ENCODE measurements around the gene LRBA.
A peak's percentile ranks its signal among the peaks of the same experiment; 100 is the strongest.

LRBA gene

GRCh38 chr4:150310159-150310895 lies 704.8 kb downstream of the LRBA start:
- Mint-ChIP-seq H3K27ac (no peak overlapping the region), H3K9me3 (no peaks in the 10 kb centered on the region), H3K4me1 (no peaks in the 10 kb centered on the region), H3K36me3 (peaks cover 26% of the 10 kb centered on the region), H3K4me3 (no peak overlapping the region)
- no peak for DNase-seq (ENCODE audit: low spot score in 2 of 2)
- ATAC-seq = no peak

DNA sequence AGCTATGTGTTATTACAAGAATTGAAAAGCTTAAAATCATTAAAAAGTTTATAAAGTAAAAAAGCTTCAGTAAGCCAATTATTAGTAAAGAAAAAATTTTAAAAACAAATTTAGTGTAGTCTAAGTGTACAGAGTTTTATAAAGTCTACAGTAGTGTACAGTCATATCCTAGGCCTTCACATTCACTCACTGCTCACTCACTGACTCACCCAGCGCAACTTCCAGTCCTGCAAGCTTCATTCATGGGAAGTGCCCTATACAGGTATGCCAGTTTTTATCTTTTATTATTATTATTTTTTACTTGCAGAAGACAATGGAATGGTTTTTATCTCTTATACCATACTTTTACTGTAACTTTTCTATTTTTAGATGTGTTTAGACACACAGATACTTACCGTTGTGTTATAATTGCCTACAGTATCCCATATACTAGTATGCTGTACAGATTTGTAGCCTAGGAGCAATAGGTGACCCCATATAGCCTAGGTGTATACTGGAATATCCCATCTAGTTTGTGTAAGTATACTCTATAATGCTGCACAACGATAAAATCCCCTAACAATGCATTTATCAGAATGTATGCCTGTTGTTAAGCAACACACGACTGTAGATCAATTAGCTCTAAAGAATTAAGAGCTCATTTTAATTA lies 706.1 kb downstream of the LRBA start:
- H3K4me1 Mint-ChIP-seq = no peaks in the 10 kb centered on the region
- peaks cover 18% of the 10 kb centered on the region for H3K36me3 Mint-ChIP-seq
- DNase-seq (ENCODE audit: low spot score in 2 of 2) = no peak
- no peaks in the 10 kb centered on the region for H3K9me3 Mint-ChIP-seq
- no peak for ATAC-seq
- H3K27ac Mint-ChIP-seq = no peak overlapping the region
- no peak overlapping the region for H3K4me3 Mint-ChIP-seq

- ATAC-seq (no peak), DNase-seq (ENCODE audit: low spot score in 2 of 2) (no peak)
- no peaks in the 10 kb centered on the region for H3K4me1 Mint-ChIP-seq
- H3K27ac Mint-ChIP-seq = no peak overlapping the region
- peaks cover 29% of the 10 kb centered on the region for H3K36me3 Mint-ChIP-seq
- H3K4me3 Mint-ChIP-seq = no peak overlapping the region
- no peaks in the 10 kb centered on the region for H3K9me3 Mint-ChIP-seq
Observed at GRCh38 chr4:150306719-150307118, 708.4 kb downstream of the LRBA start.

GRCh38 chr4:150305995-150306394 lies 709.1 kb downstream of the LRBA start:
- Mint-ChIP-seq H3K4me3 (no peak overlapping the region), H3K4me1 (no peaks in the 10 kb centered on the region), H3K27ac (no peak overlapping the region), H3K36me3 (peaks cover 30% of the 10 kb centered on the region), H3K9me3 (no peaks in the 10 kb centered on the region)
- no peak for DNase-seq (ENCODE audit: low spot score in 2 of 2)
- no peak for ATAC-seq

DNA sequence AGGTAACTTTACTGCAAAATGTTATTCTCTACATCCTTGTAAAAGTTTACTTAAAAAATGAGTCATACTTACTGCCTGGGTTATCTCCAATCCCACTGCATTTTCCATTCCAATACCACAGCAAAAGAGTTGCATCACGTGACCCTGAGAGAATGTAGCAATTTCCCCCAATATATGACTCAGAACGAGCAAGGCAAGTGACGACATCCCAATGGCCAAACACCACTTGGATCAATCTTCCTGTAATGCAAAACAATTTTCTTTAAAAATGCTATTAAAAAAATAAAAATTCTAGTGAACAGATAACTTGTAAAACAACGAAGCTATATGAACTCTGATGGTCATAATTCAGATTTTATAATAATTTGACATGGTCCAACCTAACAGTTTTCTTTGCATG lies 712.5 kb downstream of the LRBA start:
- Mint-ChIP-seq H3K4me3 (no peak overlapping the region), H3K4me1 (no peaks in the 10 kb centered on the region), H3K36me3 (peaks cover 20% of the 10 kb centered on the region), H3K27ac (no peak overlapping the region), H3K9me3 (no peaks in the 10 kb centered on the region)
- ATAC-seq (no peak), DNase-seq (ENCODE audit: low spot score in 2 of 2) (no peak)

- no peak for ATAC-seq
- H3K36me3 Mint-ChIP-seq = peaks cover 12% of the 10 kb centered on the region
- no peaks in the 10 kb centered on the region for H3K4me1 Mint-ChIP-seq
- H3K27ac Mint-ChIP-seq = no peak overlapping the region
- H3K9me3 Mint-ChIP-seq = no peaks in the 10 kb centered on the region
- no peak overlapping the region for H3K4me3 Mint-ChIP-seq
- DNase-seq (ENCODE audit: low spot score in 2 of 2) = no peak
Observed at GRCh38 chr4:150299816-150300215, 715.3 kb downstream of the LRBA start.

- H3K4me1 Mint-ChIP-seq = no peaks in the 10 kb centered on the region
- H3K9me3 Mint-ChIP-seq = no peaks in the 10 kb centered on the region
- ATAC-seq (no peak), DNase-seq (ENCODE audit: low spot score in 2 of 2) (peak in 1 of 2 donors; percentile 53)
- H3K4me3 Mint-ChIP-seq = no peak overlapping the region
- H3K27ac Mint-ChIP-seq = peak overlapping the region; percentile 17
- H3K36me3 Mint-ChIP-seq = peaks cover 12% of the 10 kb centered on the region
Observed at GRCh38 chr4:150297861-150298474, 717.1 kb downstream of the LRBA start.

- Mint-ChIP-seq H3K4me1 (no peaks in the 10 kb centered on the region), H3K4me3 (no peak overlapping the region), H3K27ac (no peak overlapping the region), H3K9me3 (no peaks in the 10 kb centered on the region), H3K36me3 (peaks cover 16% of the 10 kb centered on the region)
- ATAC-seq (no peak), DNase-seq (ENCODE audit: low spot score in 2 of 2) (no peak)
Observed at GRCh38 chr4:150289881-150290280, 725.2 kb downstream of the LRBA start.

GRCh38 chr4:150289198-150289597 lies 725.9 kb downstream of the LRBA start:
- H3K9me3 Mint-ChIP-seq = no peaks in the 10 kb centered on the region
- no peak overlapping the region for H3K27ac Mint-ChIP-seq
- peaks cover 18% of the 10 kb centered on the region for H3K36me3 Mint-ChIP-seq
- H3K4me3 Mint-ChIP-seq = no peak overlapping the region
- no peaks in the 10 kb centered on the region for H3K4me1 Mint-ChIP-seq
- ATAC-seq (no peak), DNase-seq (ENCODE audit: low spot score in 2 of 2) (no peak)

DNA sequence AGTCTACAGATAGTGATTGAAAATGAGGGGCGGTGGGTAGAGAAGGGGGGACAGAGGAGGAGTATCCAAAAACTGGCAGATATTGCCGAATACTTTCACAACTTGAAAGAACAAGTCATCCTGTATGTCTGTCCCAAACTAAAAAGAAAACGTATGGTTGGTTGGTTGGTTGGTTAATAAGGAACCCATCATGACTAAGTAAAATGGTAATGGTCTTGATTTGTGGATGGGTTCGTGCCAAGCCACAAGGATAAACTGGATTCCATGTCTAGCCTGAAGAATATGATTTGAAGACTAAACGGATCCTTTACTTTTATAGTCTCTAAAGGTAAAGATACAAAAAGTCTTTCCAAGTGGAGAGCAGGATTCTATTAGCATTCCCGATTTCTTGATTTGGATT lies 728.4 kb downstream of the LRBA start:
- DNase-seq (ENCODE audit: low spot score in 2 of 2) = no peak
- H3K9me3 Mint-ChIP-seq = no peaks in the 10 kb centered on the region
- no peak overlapping the region for H3K4me3 Mint-ChIP-seq
- H3K4me1 Mint-ChIP-seq = no peaks in the 10 kb centered on the region
- H3K36me3 Mint-ChIP-seq = peaks cover 36% of the 10 kb centered on the region
- no peak overlapping the region for H3K27ac Mint-ChIP-seq
- ATAC-seq = no peak

- no peak for DNase-seq (ENCODE audit: low spot score in 2 of 2)
- ATAC-seq = peak; percentile 31
- peak overlapping the region; percentile 23 for H3K27ac Mint-ChIP-seq
- no peak overlapping the region for H3K4me3 Mint-ChIP-seq
- H3K36me3 Mint-ChIP-seq = peaks cover 66% of the 10 kb centered on the region
- no peaks in the 10 kb centered on the region for H3K4me1 Mint-ChIP-seq
- no peaks in the 10 kb centered on the region for H3K9me3 Mint-ChIP-seq
Observed at GRCh38 chr4:150283689-150284088, 731.4 kb downstream of the LRBA start.

DNA sequence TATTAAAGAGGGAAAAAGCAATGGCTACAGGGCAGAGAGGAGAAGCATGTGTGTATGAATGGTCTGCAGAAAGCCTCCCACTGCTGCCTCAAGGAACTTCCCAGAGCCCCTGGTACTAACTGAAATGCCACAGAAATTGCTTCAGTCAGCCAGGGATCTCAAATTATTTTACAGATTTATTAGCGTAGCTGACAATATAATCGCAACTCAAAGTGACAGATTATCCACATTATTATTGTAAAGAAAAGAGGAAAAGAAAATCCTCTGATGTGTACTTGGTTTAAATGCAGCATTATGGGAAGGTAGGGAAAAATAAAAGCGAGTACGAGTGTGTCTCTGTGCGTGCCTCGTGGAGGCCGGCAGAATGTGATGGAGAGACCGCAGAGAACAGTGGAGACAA lies 734.1 kb downstream of the LRBA start:
- H3K36me3 Mint-ChIP-seq = peaks cover 75% of the 10 kb centered on the region
- H3K9me3 Mint-ChIP-seq = no peaks in the 10 kb centered on the region
- H3K4me3 Mint-ChIP-seq = no peak overlapping the region
- no peaks in the 10 kb centered on the region for H3K4me1 Mint-ChIP-seq
- no peak for ATAC-seq
- H3K27ac Mint-ChIP-seq = no peak overlapping the region
- DNase-seq (ENCODE audit: low spot score in 2 of 2) = no peak

- DNase-seq (ENCODE audit: low spot score in 2 of 2) (no peak), ATAC-seq (no peak)
- H3K9me3 Mint-ChIP-seq = no peaks in the 10 kb centered on the region
- H3K4me3 Mint-ChIP-seq = no peak overlapping the region
- H3K36me3 Mint-ChIP-seq = peaks cover 68% of the 10 kb centered on the region
- no peak overlapping the region for H3K27ac Mint-ChIP-seq
- H3K4me1 Mint-ChIP-seq = no peaks in the 10 kb centered on the region
Observed at GRCh38 chr4:150280081-150280895, 734.8 kb downstream of the LRBA start.

GRCh38 chr4:150278206-150278605 lies 736.9 kb downstream of the LRBA start:
- DNase-seq (ENCODE audit: low spot score in 2 of 2) (no peak), ATAC-seq (no peak)
- no peak overlapping the region for H3K27ac Mint-ChIP-seq
- no peaks in the 10 kb centered on the region for H3K9me3 Mint-ChIP-seq
- H3K4me3 Mint-ChIP-seq = no peak overlapping the region
- H3K4me1 Mint-ChIP-seq = peaks cover 12% of the 10 kb centered on the region
- H3K36me3 Mint-ChIP-seq = peaks cover 60% of the 10 kb centered on the region

- peaks cover 25% of the 10 kb centered on the region for H3K4me1 Mint-ChIP-seq
- no peak overlapping the region for H3K27ac Mint-ChIP-seq
- no peak overlapping the region for H3K4me3 Mint-ChIP-seq
- peaks cover 35% of the 10 kb centered on the region for H3K36me3 Mint-ChIP-seq
- H3K9me3 Mint-ChIP-seq = no peaks in the 10 kb centered on the region
- ATAC-seq (no peak), DNase-seq (ENCODE audit: low spot score in 2 of 2) (no peak)
Observed at GRCh38 chr4:150268444-150268843, 746.6 kb downstream of the LRBA start.

Measured in stimulated activated effector memory CD8-positive, alpha-beta T cell treated with anti-CD3 and anti-CD28 coated beads, Interleukin-12 subunit alpha, Interleukin-12 subunit beta, amount 100 ng/mL, for 72 hours (primary cell).